DOHH2 (cell line): ENCODE data around the gene COL25A1.

Experiments used
- H3F3A ChIP-seq: fragments of 200-600 bp; sonication (generic), shearing (Covaris generic); 2 replicates; pipeline ENCODE4 v1.6.0; 2016; ENCODE audit warnings: antibody characterized with exemption, mild to moderate bottlenecking; ENCODE audit not compliant: control insufficient read depth, insufficient read depth
- H3K27ac ChIP-seq: fragments of 200-600 bp; sonication (generic); 2 replicates; pipeline ENCODE4 v1.5.1; 2014; ENCODE audit warnings: low read depth, mild to moderate bottlenecking, low read length, moderate library complexity
- H3K27me3 ChIP-seq: fragments of 200-600 bp; sonication (generic); 2 replicates; pipeline ENCODE4 v1.6.1; 2014; ENCODE audit warnings: mild to moderate bottlenecking, low read length, mixed read lengths; ENCODE audit not compliant: control insufficient read depth
- H3K36me3 ChIP-seq: fragments of 200-600 bp; sonication (generic); 2 replicates; pipeline ENCODE4 v1.6.1; 2014; ENCODE audit warnings: mild to moderate bottlenecking, low read length, moderate library complexity, mixed read lengths; ENCODE audit not compliant: control insufficient read depth
- H3K4me1 ChIP-seq: fragments of 200-600 bp; sonication (generic); 2 replicates; pipeline ENCODE4 v1.6.1; 2014; ENCODE audit warnings: mild to moderate bottlenecking, low read length, mixed read lengths; ENCODE audit not compliant: control insufficient read depth
- H3K4me2 ChIP-seq: fragments of 200-600 bp; sonication (generic); 2 replicates; pipeline ENCODE4 v1.6.0; 2014; ENCODE audit warnings: mild to moderate bottlenecking, low read length, moderate library complexity
- H3K4me3 ChIP-seq: fragments of 200-600 bp; sonication (generic); 2 replicates; pipeline ENCODE4 v1.5.1; 2014; ENCODE audit warnings: mild to moderate bottlenecking, low read length, mixed read lengths
- H3K79me2 ChIP-seq: fragments of 200-600 bp; sonication (generic); 2 replicates; pipeline ENCODE4 v1.6.1; 2014; ENCODE audit warnings: mild to moderate bottlenecking, low read length, mixed read lengths; ENCODE audit not compliant: control insufficient read depth
- H3K9me2 ChIP-seq: fragments of 200-600 bp; sonication (generic); replicated peaks from 2 replicates; pipeline ENCODE4 v1.6.1; 2014; ENCODE audit warnings: mild to moderate bottlenecking, low read length, mixed read lengths; ENCODE audit not compliant: control insufficient read depth
- H3K9me3 ChIP-seq: fragments of 200-600 bp; sonication (generic); 2 replicates; pipeline ENCODE4 v1.6.1; 2014; ENCODE audit warnings: antibody characterized with exemption, low read length, mixed read lengths; ENCODE audit not compliant: control insufficient read depth, insufficient read depth
- H4K20me1 ChIP-seq: fragments of 200-600 bp; sonication (generic); 2 replicates; pipeline ENCODE4 v1.6.0; 2014; ENCODE audit warnings: low read depth, mild to moderate bottlenecking, antibody characterized with exemption, low read length, moderate library complexity; ENCODE audit not compliant: control insufficient read depth, insufficient read depth
- EZH2phosphoT487 ChIP-seq: fragments of 200-600 bp; sonication (generic); IDR thresholded peaks from 2 replicates; pipeline ENCODE4 v1.6.1; 2017; ENCODE audit warnings: borderline replicate concordance, mild to moderate bottlenecking, antibody characterized with exemption, low read length, moderate library complexity, mixed read lengths
- TF ChIP-seq, protein P1 (sequence below): fragments of 200-600 bp; sonication (generic); IDR thresholded peaks from one replicate; pipeline ENCODE4 v1.5.1; 2014; ENCODE audit warnings: antibody characterized with exemption, mild to moderate bottlenecking, low read depth, low read length; ENCODE audit not compliant: poor library complexity, severe bottlenecking

COL25A1 gene

GRCh38 chr4:108820492-108821350 is 481.7 kb downstream of the COL25A1 start:
- 0 out of 2 replicates have a peak, but pooled peaks cover 6% of the 10 kb centered on the region for H3K27me3 ChIP-seq
- no peaks in the 10 kb centered on the region for H3K79me2 ChIP-seq
- no peak overlapping the region for H3K4me2 ChIP-seq
- no peaks in the 10 kb centered on the region for H3K4me1 ChIP-seq
- H3K9me2 ChIP-seq: no peaks in the 10 kb centered on the region
- H3F3A ChIP-seq: no peaks in the 10 kb centered on the region
- no peak overlapping the region for H3K27ac ChIP-seq
- no peaks in the 10 kb centered on the region for H3K9me3 ChIP-seq
- H4K20me1 ChIP-seq: no peaks in the 10 kb centered on the region
- TF ChIP-seq, protein P1, sequence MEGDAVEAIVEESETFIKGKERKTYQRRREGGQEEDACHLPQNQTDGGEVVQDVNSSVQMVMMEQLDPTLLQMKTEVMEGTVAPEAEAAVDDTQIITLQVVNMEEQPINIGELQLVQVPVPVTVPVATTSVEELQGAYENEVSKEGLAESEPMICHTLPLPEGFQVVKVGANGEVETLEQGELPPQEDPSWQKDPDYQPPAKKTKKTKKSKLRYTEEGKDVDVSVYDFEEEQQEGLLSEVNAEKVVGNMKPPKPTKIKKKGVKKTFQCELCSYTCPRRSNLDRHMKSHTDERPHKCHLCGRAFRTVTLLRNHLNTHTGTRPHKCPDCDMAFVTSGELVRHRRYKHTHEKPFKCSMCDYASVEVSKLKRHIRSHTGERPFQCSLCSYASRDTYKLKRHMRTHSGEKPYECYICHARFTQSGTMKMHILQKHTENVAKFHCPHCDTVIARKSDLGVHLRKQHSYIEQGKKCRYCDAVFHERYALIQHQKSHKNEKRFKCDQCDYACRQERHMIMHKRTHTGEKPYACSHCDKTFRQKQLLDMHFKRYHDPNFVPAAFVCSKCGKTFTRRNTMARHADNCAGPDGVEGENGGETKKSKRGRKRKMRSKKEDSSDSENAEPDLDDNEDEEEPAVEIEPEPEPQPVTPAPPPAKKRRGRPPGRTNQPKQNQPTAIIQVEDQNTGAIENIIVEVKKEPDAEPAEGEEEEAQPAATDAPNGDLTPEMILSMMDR: no peak
- no peak for TF ChIP-seq EZH2phosphoT487
- no peak overlapping the region for H3K4me3 ChIP-seq
- H3K36me3 ChIP-seq: no peaks in the 10 kb centered on the region

DNA sequence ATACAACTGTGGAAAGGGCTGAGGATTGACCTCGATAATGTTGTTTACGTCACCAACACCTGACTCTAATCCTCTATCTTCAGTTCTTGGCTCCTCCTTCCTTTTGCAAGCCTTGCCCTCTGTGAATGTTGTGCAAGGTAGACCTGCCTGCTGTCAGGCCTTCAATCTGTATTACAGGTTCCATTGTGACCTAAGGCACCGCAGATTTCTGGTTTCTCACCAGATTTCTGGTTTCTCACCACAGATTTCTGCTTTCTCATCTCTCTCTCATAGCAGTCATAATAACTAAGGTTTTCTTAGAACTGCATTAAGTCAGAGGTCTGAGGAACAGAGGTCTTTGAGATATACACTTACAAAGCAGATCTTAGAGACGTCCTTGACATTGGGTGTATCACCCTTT is 488.1 kb downstream of the COL25A1 start:
- Histone ChIP-seq H3K79me2 (no peaks in the 10 kb centered on the region), H3K27me3 (peaks cover 6% of the 10 kb centered on the region; the same call in 1 of the 2 replicates), H3K27ac (no peak overlapping the region), H3K36me3 (no peaks in the 10 kb centered on the region), H3K4me2 (no peak overlapping the region), H3K4me1 (no peaks in the 10 kb centered on the region), H3F3A (no peaks in the 10 kb centered on the region), H3K9me3 (no peaks in the 10 kb centered on the region), H3K4me3 (no peak overlapping the region), H4K20me1 (no peaks in the 10 kb centered on the region), H3K9me2 (no peaks in the 10 kb centered on the region)
- TF ChIP-seq EZH2phosphoT487: no peak
- TF ChIP-seq, protein P1: no peak

GRCh38 chr4:108813261-108813660 is 489.2 kb downstream of the COL25A1 start:
- Histone ChIP-seq H3K27ac (no peak overlapping the region), H3K79me2 (no peaks in the 10 kb centered on the region), H3K4me2 (no peak overlapping the region), H3K9me3 (no peaks in the 10 kb centered on the region), H3K36me3 (no peaks in the 10 kb centered on the region), H3F3A (no peaks in the 10 kb centered on the region), H3K27me3 (peaks cover 6% of the 10 kb centered on the region; the same call in 1 of the 2 replicates), H3K4me1 (no peaks in the 10 kb centered on the region), H3K4me3 (no peak overlapping the region), H4K20me1 (no peaks in the 10 kb centered on the region), H3K9me2 (no peaks in the 10 kb centered on the region)
- no peak for TF ChIP-seq EZH2phosphoT487
- TF ChIP-seq, protein P1: no peak
